Fibroblast of lung (primary cell): Measurements from ENCODE around the gene SLCO4C1.

Experiments used
- CTCF ChIP-seq, 2 donors: IDR thresholded peaks in 1 of 2; conservative IDR thresholded peaks in 1 of 2; 1 replicate in 1 of 2; 2 replicates in 1 of 2; pipeline ENCODE4 v1.5.1; 2011 to 2012; ENCODE audit warnings: low read length in 2 of 2, control low read depth in 1 of 2, inconsistent platforms in 1 of 2, low read depth in 1 of 2, mild to moderate bottlenecking in 1 of 2
- EZH2 ChIP-seq: IDR thresholded peaks from 2 replicates; pipeline ENCODE4 v1.5.1; 2012; ENCODE audit warnings: low read length, control low read depth, mild to moderate bottlenecking; ENCODE audit errors: missing control alignments

DNA sequence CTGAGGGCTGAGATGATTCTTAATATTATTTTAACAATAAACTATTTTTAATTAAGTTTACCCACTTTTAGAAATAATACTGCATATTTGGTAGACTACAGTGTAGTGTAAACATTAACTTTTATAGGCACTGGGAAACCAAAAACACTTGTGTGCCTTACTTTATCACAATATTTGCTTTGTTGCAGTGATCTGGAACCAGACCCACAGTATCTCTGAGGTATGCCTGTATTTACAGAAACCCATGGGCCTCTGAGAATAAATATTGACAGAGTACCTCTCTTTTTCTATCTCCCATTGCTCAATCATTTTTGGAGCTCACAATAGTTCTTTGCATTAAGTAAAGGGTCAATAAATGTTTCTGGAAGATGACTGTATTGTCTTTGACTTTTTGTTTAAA, 73.3 kb downstream of the SLCO4C1 start:
- TF ChIP-seq CTCF (conservative IDR thresholded peaks at IDR 0.05 in 1 of 2, IDR thresholded peaks at IDR 0.05 in 1 of 2; ENCODE audit: low read depth in 1 of 2, low read length in 2 of 2), result no peak
- no peak for TF ChIP-seq EZH2
